A673 (cell line): ENCODE results near the gene C3AR1.

Experiments used
- CTCF ChIP-seq: fragments of 300-800, 200-600 bp; sonication (generic); conservative IDR thresholded peaks from 2 replicates; pipeline ENCODE4 v1.5.1; 2017; ENCODE audit warnings: low read depth, mild to moderate bottlenecking, antibody characterized with exemption, low read length, moderate library complexity, mixed read lengths
- EZH2 ChIP-seq: fragments of 200-600 bp; sonication (generic); IDR thresholded peaks from 2 replicates; pipeline ENCODE4 v1.6.1; 2017; ENCODE audit warnings: borderline replicate concordance, low read depth, mild to moderate bottlenecking, mixed read lengths, antibody characterized with exemption, low read length; ENCODE audit not compliant: poor library complexity, severe bottlenecking

DNA sequence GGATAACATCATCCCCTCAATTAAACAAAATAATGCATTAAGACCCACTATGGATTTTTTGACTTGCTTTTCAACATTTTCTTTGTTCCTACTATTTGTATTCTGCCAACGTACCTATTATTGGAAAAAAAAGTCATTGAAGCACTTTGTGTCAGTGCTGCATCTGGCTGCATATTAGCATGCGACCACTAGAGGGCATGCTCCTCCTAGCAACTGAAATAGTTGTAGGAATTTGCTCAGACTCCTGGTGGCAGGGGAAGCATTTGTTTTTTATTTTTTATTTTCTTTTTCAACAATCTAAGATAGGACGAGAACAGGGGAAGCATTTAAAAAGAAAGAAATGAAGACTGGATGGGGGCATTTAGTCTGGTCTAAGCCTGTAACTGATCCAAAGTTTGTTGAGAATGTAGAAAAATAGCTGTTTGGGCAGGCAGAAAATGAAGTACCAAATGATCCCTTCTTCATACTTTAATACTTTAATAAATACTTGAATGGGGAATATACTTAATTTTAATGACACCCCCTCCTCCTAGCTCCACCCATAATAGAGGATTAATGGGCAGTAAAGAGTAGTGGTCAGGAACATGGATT lies 42.7 kb upstream of the C3AR1 start:
- TF ChIP-seq CTCF (peak; percentile 99), EZH2 (no peak)
